GM12878 (cell line): Measurements from ENCODE around the gene PITPNC1. TPM values are rescaled to one million over a fixed set of nuclear protein-coding genes. Genes with fewer than 3 reads are reported as not detected.

ENCODE experiments used
- ATAC-seq: fragments of 200-7000 bp; cut with Tn5 transposase; 3 replicates; pipeline ENCODE4 v1.9.1; 2020; ENCODE audit warnings: mild to moderate bottlenecking, moderate library complexity
- BruUV-seq: library from RNA; stranded (reverse); fragments of 400-500 nt; replicated peaks from 2 replicates; lab custom pipeline; 2021; lab: Mats Ljungman, UMichigan
- CTCF ChIA-PET: fragments of 300-600 bp; sonication (Branson Sonifier 250); formaldehyde crosslinking; extraction: SDS; loops from one replicate; lab custom pipeline; 2021; ENCODE audit warnings: inconsistent platforms; lab: Yijun Ruan, JAX
- POLR2A ChIA-PET: fragments of 350-600 bp; formaldehyde crosslinking; extraction: SDS; loops from one replicate; lab custom pipeline; 2021; ENCODE audit warnings: inconsistent platforms; lab: Charles Lee
- RAD21 ChIA-PET: fragments of 300-600 bp; sonication (Branson Sonifier 250); formaldehyde crosslinking; loops from one replicate; lab custom pipeline; 2023; ENCODE audit warnings: antibody characterized with exemption; ENCODE audit not compliant: unreplicated experiment; lab: Charles Lee
- SMC1A ChIA-PET: fragments of 300-600 bp; sonication (Branson Sonifier 250); formaldehyde crosslinking; loops from one replicate; lab custom pipeline; 2023; ENCODE audit not compliant: unreplicated experiment, uncharacterized antibody; lab: Charles Lee
- DNase-seq: peaks from one replicate; pipeline ENCODE4 v3.0.0-alpha.2; 2011; ENCODE audit warnings: low read depth, low spot score
- FAIRE-seq: peaks from 3 replicates; lab custom pipeline; 2011; peaks lifted over from hg19 to GRCh38; lab: Jason Lieb, UNC
- H2AFZ ChIP-seq: 2 replicates; pipeline ENCODE4 v1.6.0; 2011; ENCODE audit warnings: low read depth, low read length, control low read depth; ENCODE audit not compliant: control insufficient read depth
- H3K27ac ChIP-seq: 2 replicates; pipeline ENCODE4 v1.5.1; 2011; ENCODE audit warnings: control low read depth; ENCODE audit not compliant: control insufficient read depth, insufficient read depth
- H3K27me3 ChIP-seq, 2 experiments: replicated peaks in 1 of 2; 2 replicates each; pipeline versions ENCODE4 v1.6.0 to v1.6.1; 2011; ENCODE audit warnings: low read length in 1 of 2; ENCODE audit not compliant: control insufficient read depth in 2 of 2, insufficient read depth in 2 of 2
- H3K36me3 ChIP-seq, 2 experiments: 2 replicates each; pipeline ENCODE4 v1.5.1; 2011; ENCODE audit warnings: low read length in 1 of 2; ENCODE audit not compliant: control insufficient read depth in 2 of 2, insufficient read depth in 2 of 2
- H3K4me1 ChIP-seq: 2 replicates; pipeline ENCODE4 v1.6.1; 2011; ENCODE audit warnings: mild to moderate bottlenecking, low read length, moderate library complexity, mixed read lengths; ENCODE audit not compliant: control insufficient read depth, insufficient read depth
- H3K4me2 ChIP-seq: 2 replicates; pipeline ENCODE4 v1.6.0; 2011; ENCODE audit warnings: control low read depth; ENCODE audit not compliant: control insufficient read depth, insufficient read depth
- H3K4me3 ChIP-seq: fragments of 200-600 bp; sonication (generic); 2 replicates; pipeline ENCODE4 v1.5.1; 2016
- H3K79me2 ChIP-seq: 2 replicates; pipeline ENCODE4 v1.6.0; 2011; ENCODE audit warnings: low read length; ENCODE audit not compliant: control insufficient read depth, insufficient read depth
- H3K9ac ChIP-seq: 2 replicates; pipeline ENCODE4 v1.8.0; 2011; ENCODE audit warnings: low read length, control low read depth, mixed read lengths; ENCODE audit not compliant: control insufficient read depth, insufficient read depth
- H3K9me3 ChIP-seq: replicated peaks from 3 replicates; pipeline ENCODE4 v1.5.1; 2011; ENCODE audit warnings: mild to moderate bottlenecking, low read length; ENCODE audit not compliant: control insufficient read depth, insufficient read depth
- H4K20me1 ChIP-seq: 2 replicates; pipeline ENCODE4 v1.6.0; 2011; ENCODE audit not compliant: control insufficient read depth, insufficient read depth
- CBX5 ChIP-seq: sonication (generic); IDR thresholded peaks from 2 replicates; pipeline ENCODE4 v1.6.1; 2016; ENCODE audit warnings: low read depth, moderate library complexity, mild to moderate bottlenecking, inconsistent platforms
- CREM ChIP-seq: IDR thresholded peaks from 2 replicates; pipeline ENCODE4 v1.6.1; 2014; ENCODE audit warnings: antibody characterized with exemption, low read depth
- GABPA ChIP-seq: IDR thresholded peaks from 2 replicates; pipeline ENCODE4 v1.6.1; 2014; ENCODE audit warnings: antibody characterized with exemption, low read depth, mild to moderate bottlenecking, inconsistent platforms
- KLF5 ChIP-seq: fragments of 450-650 bp; IDR thresholded peaks from 2 replicates; pipeline ENCODE4 v1.6.1; 2014; ENCODE audit warnings: mild to moderate bottlenecking; ENCODE audit not compliant: partially characterized antibody
- MTA2 ChIP-seq: fragments of 450-650 bp; IDR thresholded peaks from 2 replicates; pipeline ENCODE4 v1.6.1; 2016; ENCODE audit warnings: low read depth, mild to moderate bottlenecking, moderate library complexity
- MTA3 ChIP-seq: IDR thresholded peaks from 2 replicates; pipeline ENCODE4 v1.6.1; 2012; ENCODE audit warnings: low read length, inconsistent platforms, borderline replicate concordance
- MYB ChIP-seq: fragments of 150-350 bp; IDR thresholded peaks from 2 replicates; pipeline ENCODE4 v1.6.1; 2014; ENCODE audit warnings: mild to moderate bottlenecking, low read depth, low read length, borderline replicate concordance
- NR2F1 ChIP-seq: fragments of 450-650 bp; conservative IDR thresholded peaks from 2 replicates; pipeline ENCODE4 v1.6.1; 2017; ENCODE audit warnings: mild to moderate bottlenecking
- POLR2AphosphoS2 ChIP-seq: IDR thresholded peaks from 2 replicates; pipeline ENCODE4 v1.6.1; 2011; ENCODE audit warnings: low read depth, mild to moderate bottlenecking, low read length, improper control_type of control experiment, moderate library complexity
- STAT3 ChIP-seq: IDR thresholded peaks from 2 replicates; pipeline ENCODE4 v1.6.1; 2011; ENCODE audit warnings: low read depth, low read length, improper control_type of control experiment
- SUZ12 ChIP-seq: fragments of 200-600 bp; sonication (generic); IDR thresholded peaks from one replicate; pipeline ENCODE4 v1.6.1; 2018; ENCODE audit warnings: antibody characterized with exemption, mild to moderate bottlenecking; ENCODE audit not compliant: unreplicated experiment
- TCF3 ChIP-seq: IDR thresholded peaks from 2 replicates; pipeline ENCODE4 v1.6.1; 2012; ENCODE audit warnings: low read depth, mild to moderate bottlenecking, low read length, borderline replicate concordance; ENCODE audit not compliant: insufficient read depth
- ZNF274 ChIP-seq: IDR thresholded peaks from one replicate; pipeline ENCODE4 v1.8.0; 2011; ENCODE audit not compliant: insufficient read length, insufficient read depth
- ZSCAN29 ChIP-seq: fragments of 450-650 bp; IDR thresholded peaks from 2 replicates; pipeline ENCODE4 v1.6.1; 2017; ENCODE audit warnings: mild to moderate bottlenecking, moderate library complexity
- WGBS: methylation state at CpG from one replicate; pipeline ENCODE4 v1.1.6; 2016; ENCODE audit warnings: low lambda C conversion rate; ENCODE audit not compliant: insufficient replicate concordance, insufficient coverage; ENCODE audit errors: missing lambda C conversion rate; 5-methylcytosine and 5-hydroxymethylcytosine counted together
- in situ Hi-C: fragments of 300-500 bp; cut with MboI; formaldehyde crosslinking; loops from 9 replicates; pipeline ENCODE4 v1.14.3; 2018; ENCODE audit warnings: mixed read lengths
- intact Hi-C: fragments of 100-400 bp; cut with micrococcal nuclease; formaldehyde crosslinking; loops from one replicate; pipeline ENCODE4 v1.14.2; 2022; ENCODE audit not compliant: unreplicated experiment
- polyA plus RNA-seq, 11 experiments: library from polyadenylated mRNA; depleted of rRNA in 4 of 11; unstranded in 6 of 11; stranded (reverse) in 5 of 11; fragments of >200 nt; fragmentation: Nextera tagmentation in 4 of 11; fragmentation: Illumina TruSeq in 1 of 11; extraction: Ambion mirVana in 4 of 11; extraction: Trizol in 1 of 11; gene quantifications; 1 replicate in 1 of 11; 2 replicates in 10 of 11; pipeline versions ENCODE4 v1.2.1 to v1.2.3, GENCODE V29; 2011 to 2016; ENCODE audit warnings: inconsistent platforms in 2 of 11, missing spikeins in 2 of 11, low read depth in 1 of 11
- total RNA-seq, 4 experiments: library from RNA; depleted of rRNA in 3 of 4; stranded (reverse); fragments of >200 nt in 3 of 4; fragmentation: Illumina TruSeq in 1 of 4; extraction: Trizol in 1 of 4; gene quantifications; 2 replicates each; pipeline versions ENCODE4 v1.2.1 to v1.2.3, GENCODE V29; 2013 to 2021
- TF ChIP-seq, protein P1 (sequence below): IDR thresholded peaks from 2 replicates; pipeline ENCODE4 v1.6.1; 2012; ENCODE audit warnings: low read depth, low read length, improper control_type of control experiment
- TF ChIP-seq, protein P2 (sequence below): IDR thresholded peaks from 2 replicates; pipeline ENCODE4 v1.6.1; 2011; ENCODE audit warnings: borderline replicate concordance, low read depth, mild to moderate bottlenecking, moderate library complexity, mixed read lengths, low read length; ENCODE audit not compliant: insufficient read depth; ENCODE audit errors: extremely low read length
- TF ChIP-seq, protein P3 (sequence below): fragments of 450-650 bp; IDR thresholded peaks from 2 replicates; pipeline ENCODE4 v1.6.1; 2017; ENCODE audit warnings: low read depth, mild to moderate bottlenecking, moderate library complexity

Gene PITPNC1
- total and polyA plus RNA-seq, 10 of the 15 experiments (the other 5 are each of a cell fraction or from before 2014, with no cell fraction given), result 12.2 to 62.4 (median 47.3) TPM

DNA sequence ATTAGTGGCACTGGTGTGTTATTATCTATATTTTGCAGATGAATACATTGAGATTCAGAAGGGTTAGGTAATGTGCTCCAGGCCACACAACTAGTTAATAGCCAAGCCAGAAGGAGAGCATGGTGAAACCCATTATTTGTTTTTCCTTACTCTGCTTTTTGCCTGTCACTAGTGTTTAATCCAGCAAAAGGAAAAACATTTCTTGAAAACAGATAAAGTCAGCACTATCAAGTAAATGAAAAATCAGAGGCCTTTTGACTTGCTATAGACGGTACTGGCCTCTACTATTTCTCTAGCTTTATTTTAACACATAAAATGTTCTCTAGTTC, 4.8 kb downstream of the PITPNC1 start:
- no peak for ATAC-seq
- Histone ChIP-seq H3K36me3 (peaks cover 0 to 5% of the 10 kb centered on the region in 2 experiments; a peak in 2 of 4 replicates), H3K79me2 (peaks cover 77% of the 10 kb centered on the region), H3K4me3 (peak overlapping the region; percentile 1; the same call in 1 of the 2 replicates), H3K27ac (no peak overlapping the region), H4K20me1 (no peaks in the 10 kb centered on the region), H3K9ac (no peak overlapping the region), H3K27me3 (no peaks in the 10 kb centered on the region), H3K4me2 (peak overlapping the region; percentile 71), H3K9me3 (no peaks in the 10 kb centered on the region; the same call in 2 of the 3 replicates), H3K4me1 (no peaks in the 10 kb centered on the region; the same call in 1 of the 2 replicates), H2AFZ (no peak overlapping the region; the same call in 1 of the 2 replicates)
- 84% methylated on average over 1 of the region's 1 CpG for WGBS
- ChIA-PET SMC1A (interaction anchor here (0.8 to 6.2 kb wide), 5 partner anchors 74 to 224 kb away, joined by 3 to 100 read pairs (median 3); no protein-coding TSS in a partner anchor), RAD21 (interaction anchor here (1.0 to 1.8 kb wide), 3 partner anchors 94 to 335 kb away, joined by 3 to 6 read pairs (median 6); partner anchors contain the start of gene NOL11), POLR2A (interaction anchor here (0.7 kb wide), 2 partner anchors 93 to 340 kb away, joined by 3 to 4 read pairs; no protein-coding TSS in a partner anchor), CTCF (interaction anchor here (0.7 to 19.8 kb wide), 4 partner anchors 95 to 247 kb away, joined by 3 to 291 read pairs (median 4); no protein-coding TSS in a partner anchor)
- DNase-seq, result no peak
- no TSS peak for BruUV-seq
- in situ Hi-C loops (loop anchor here (10.0 kb wide), 1 partner anchor 83 kb away; no protein-coding TSS in a partner anchor), intact Hi-C loops (no loop called here)
- no peak for FAIRE-seq
- no peak for TF ChIP-seq POLR2AphosphoS2
- no peak for TF ChIP-seq MTA2
- TF ChIP-seq TCF3, result no peak
- no peak for TF ChIP-seq STAT3
- no peak for TF ChIP-seq ZSCAN29
- TF ChIP-seq, protein P1, sequence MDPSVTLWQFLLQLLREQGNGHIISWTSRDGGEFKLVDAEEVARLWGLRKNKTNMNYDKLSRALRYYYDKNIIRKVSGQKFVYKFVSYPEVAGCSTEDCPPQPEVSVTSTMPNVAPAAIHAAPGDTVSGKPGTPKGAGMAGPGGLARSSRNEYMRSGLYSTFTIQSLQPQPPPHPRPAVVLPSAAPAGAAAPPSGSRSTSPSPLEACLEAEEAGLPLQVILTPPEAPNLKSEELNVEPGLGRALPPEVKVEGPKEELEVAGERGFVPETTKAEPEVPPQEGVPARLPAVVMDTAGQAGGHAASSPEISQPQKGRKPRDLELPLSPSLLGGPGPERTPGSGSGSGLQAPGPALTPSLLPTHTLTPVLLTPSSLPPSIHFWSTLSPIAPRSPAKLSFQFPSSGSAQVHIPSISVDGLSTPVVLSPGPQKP, result no peak
- no peak for TF ChIP-seq GABPA
- TF ChIP-seq, protein P2, sequence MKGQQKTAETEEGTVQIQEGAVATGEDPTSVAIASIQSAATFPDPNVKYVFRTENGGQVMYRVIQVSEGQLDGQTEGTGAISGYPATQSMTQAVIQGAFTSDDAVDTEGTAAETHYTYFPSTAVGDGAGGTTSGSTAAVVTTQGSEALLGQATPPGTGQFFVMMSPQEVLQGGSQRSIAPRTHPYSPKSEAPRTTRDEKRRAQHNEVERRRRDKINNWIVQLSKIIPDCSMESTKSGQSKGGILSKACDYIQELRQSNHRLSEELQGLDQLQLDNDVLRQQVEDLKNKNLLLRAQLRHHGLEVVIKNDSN, result no peak
- no peak for TF ChIP-seq ZNF274
- TF ChIP-seq NR2F1, result no peak
- no peak for TF ChIP-seq CREM
- TF ChIP-seq MTA3, result no peak
- no peak for TF ChIP-seq CBX5
- no peak for TF ChIP-seq MYB
- no peak for TF ChIP-seq KLF5
- TF ChIP-seq SUZ12, result no peak
- TF ChIP-seq, protein P3, sequence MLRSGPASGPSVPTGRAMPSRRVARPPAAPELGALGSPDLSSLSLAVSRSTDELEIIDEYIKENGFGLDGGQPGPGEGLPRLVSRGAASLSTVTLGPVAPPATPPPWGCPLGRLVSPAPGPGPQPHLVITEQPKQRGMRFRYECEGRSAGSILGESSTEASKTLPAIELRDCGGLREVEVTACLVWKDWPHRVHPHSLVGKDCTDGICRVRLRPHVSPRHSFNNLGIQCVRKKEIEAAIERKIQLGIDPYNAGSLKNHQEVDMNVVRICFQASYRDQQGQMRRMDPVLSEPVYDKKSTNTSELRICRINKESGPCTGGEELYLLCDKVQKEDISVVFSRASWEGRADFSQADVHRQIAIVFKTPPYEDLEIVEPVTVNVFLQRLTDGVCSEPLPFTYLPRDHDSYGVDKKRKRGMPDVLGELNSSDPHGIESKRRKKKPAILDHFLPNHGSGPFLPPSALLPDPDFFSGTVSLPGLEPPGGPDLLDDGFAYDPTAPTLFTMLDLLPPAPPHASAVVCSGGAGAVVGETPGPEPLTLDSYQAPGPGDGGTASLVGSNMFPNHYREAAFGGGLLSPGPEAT, result no peak
